GM18858 (cell line): ENCODE data around the gene DAPK3.
"Not testable (repeated sequence)": the region's sequence is repeated elsewhere in the genome, so short reads cannot be mapped to it uniquely, and the experiment has no call there.

Experiments
- ATAC-seq: cut with Tn5 transposase; IDR thresholded peaks from one replicate; pipeline ENCODE4 v1.9.1; 2021; ENCODE audit not compliant: unreplicated experiment

DAPK3 gene

DNA sequence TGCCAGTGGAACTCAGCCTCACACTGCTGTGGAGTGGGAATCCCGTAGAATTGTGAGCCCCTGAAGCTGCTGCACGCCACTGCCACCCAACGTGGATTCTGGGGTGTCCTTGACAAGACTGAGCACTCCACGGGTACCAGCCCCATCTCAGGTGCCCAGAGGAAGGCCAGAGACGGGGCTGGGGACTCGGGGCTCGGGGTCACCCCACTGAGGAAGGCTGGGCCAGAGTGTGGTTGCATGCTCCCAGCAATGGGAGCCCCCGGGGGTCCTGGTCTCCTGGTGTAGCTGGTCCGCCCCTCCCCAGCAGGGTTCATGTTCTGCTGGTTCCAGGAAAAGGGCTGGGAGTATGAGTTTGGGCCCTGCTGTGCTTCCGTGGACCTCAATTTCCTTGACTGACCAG lies 15.2 kb downstream of the DAPK3 start:
- no peak for ATAC-seq

DNA sequence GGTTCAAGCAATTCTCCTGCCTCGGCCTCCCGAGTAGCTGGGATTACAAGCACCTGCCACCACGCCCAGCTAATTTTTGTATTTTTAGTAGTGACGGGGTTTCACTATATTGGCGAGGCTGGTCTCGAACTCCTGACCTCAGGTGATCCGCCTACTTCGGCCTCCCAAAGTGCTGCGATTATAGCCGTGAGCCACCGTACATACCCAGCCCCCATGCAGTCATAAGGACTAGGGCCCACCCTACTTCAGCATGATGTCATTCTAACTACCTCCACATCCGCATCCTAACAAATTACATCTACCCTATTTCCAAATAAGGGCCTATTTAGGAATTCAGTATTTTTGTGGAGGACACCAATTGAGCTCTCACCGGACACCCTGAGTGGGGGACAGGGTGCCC lies 15.6 kb downstream of the DAPK3 start:
- not testable (repeated sequence) for ATAC-seq

DNA sequence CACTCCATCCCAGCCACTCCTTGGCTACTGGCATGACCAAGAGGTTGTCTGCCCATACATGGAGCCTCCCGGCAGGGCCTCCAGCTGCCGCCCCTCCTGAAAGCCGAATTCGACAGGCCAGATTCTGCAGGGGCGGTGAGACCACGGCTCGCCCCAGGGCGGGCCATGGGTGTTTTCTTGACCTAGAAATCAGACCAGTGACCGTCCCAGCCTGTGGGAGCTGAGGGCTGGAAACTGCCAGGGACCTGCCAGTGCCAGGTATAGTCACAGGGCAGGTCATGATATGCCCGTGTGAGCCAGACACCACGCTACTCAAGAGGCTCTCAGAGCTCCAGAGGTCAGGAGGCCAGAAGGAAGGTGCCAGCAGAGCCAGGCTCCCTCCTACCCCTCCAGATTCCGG lies 16.8 kb downstream of the DAPK3 start:
- ATAC-seq, result no peak

DNA sequence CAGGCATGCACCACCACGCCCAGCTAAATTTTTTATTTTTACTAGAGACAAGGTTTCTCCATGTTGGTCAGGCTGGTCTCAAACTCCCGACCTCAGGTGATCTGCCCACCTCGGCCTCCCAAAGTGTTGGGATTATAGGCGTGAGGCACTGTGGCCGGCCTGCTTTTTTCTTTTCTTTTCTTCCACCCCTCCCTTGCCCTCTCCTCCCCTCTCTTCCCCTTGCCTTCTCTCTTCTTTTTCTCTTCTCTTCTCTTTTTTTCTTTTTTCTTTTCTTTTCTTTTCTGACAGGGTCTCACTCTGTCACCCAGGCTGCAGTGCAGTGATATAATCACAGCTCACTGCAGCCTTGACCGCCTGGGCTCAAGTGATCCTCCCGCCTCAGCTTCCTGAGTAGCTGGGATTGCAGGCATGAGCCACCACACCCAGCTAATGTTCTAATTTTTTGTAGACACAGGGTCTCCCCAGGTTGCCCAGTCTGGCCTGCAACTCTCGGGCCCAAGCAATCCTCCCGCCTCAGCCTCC lies 18.1 kb downstream of the DAPK3 start:
- not testable (repeated sequence) for ATAC-seq

DNA sequence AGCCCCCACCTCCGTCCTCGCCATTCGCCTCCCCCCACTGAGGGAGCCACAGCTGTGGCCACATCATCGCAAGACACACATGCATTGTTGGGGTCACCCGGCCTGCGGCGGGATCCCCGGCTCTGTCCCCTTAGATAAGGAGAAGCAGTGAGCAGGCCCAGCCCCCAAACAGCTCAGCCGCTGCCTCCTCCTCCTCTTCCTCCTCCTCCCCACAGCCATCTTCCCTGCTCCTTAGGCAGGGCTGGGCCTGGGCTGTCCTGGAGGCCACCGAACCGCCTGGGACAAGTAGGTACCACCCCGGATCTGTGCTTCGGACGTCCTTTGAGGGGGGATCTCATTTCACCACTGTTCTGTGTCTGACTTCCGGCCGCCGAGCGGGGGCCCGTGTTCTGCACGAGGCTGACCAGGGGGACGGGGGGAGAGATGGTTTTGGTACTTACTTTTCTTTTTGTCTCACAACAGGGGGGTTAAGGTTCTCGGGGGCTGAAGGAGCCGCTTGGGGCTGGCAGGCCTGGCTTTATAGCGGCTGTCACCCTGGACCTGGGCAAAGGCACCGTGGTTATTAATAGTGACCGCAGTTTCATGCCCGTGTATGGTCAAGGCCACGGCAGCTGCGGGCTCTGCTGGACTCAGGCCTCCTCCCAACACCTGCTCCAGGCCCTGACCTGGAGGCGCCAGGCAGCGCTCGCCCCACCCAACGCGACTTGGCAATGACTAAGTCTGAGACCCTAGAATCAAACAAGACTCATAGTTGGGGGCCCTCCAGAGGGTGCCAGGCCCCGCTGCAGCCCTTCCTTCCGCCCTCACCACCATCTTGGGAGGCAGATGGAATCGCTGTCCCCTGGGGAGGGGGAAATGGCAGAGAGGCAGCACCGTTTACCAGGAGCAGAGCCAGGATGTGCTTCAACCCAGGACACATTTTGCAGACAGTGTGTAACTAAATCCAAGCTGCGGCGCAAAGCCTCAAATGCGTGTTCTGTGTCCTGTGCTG lies 19.7 kb downstream of the DAPK3 start:
- no peak for ATAC-seq

DNA sequence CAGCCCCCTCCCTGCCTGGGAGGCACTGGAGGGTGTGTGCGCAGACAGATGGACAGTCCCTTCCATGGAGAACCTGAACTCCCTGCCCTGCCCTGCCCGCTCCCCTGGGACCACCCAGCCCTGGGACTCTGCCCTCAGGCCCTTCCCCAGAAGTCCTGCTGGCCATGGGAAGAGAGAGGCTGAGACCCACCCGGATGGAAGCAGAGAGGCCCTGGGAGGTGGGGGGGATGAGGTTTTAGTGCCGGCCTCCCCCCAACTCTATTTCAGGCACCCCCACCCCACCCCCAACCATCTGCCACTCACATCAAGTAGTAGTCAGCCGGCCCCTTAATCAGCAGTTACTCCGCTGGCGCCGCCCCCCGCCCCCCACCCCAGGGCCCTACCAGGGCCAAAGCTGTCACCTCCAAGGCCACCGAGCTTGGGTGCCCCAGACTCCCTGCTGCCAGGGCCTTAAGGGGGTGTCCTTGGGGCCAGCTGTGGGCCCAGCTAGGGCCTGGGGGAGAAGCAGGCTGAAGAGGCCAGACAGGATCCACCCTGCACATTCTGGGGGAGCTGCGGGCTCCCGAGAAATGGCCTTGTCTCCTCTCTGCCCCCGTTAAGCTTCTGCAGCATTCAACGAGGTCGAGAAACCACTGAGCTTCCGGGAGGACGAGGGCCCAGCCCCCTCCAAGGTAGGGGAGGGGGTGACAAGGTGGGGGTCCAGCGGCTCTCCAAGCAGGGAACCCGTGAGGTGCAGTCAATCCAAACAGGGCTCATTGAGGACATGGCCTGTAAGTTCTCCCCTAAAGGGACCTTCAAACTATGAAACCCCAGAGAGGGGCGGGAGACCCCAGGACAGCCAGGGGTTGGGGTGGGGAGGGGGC lies 20.7 kb downstream of the DAPK3 start:
- ATAC-seq, result no peak

DNA sequence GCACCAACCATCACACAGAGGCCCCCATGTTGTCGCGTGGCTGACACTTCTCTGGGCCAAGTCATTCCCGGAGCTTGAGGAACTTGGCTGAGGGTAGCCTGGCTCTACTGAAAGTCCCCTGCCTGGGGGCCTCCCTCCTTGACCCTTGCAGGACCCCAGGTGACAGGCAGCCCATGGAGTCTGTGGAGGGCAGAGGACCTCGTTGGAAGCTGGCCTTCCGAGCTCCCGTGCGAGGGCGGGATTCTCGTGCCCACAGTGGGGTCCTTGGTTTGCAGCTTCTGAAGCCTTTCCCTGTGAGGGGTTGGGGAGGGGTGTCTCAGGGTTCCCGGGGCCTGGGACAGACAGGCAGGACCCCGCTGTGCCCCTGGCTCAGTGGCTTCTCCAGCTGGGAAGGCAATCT lies 21.6 kb downstream of the DAPK3 start:
- no peak for ATAC-seq

DNA sequence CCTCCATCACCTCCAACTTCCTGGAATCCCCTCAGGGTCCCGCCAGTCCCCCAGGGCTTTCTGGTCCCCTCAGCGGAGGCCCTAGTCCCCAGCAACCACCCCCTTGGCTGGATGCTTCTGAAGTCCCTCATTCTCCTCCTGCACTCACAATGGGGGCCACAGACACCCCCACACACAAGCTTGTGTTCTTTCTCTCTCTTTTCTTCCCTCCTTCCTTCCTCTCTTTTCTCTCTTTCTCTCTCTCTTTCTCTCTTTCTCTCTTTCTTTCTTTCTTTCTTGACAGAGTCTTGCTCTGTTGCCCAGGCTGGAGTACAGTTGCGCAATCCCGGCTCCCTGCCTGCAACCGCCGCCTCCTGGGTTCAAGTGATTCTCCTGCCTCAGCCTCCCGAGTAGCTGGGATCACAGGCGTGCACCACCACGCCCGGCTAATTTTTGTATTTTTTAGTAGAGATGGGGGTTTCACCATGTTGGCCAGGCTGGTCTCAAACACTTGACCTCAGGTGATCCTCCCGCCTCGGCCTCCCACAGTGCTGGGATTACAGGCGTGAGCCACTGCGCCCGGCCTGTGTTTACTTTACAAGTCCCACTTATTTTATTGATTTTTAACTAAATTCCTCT lies 23.5 kb downstream of the DAPK3 start:
- not testable (repeated sequence) for ATAC-seq

DNA sequence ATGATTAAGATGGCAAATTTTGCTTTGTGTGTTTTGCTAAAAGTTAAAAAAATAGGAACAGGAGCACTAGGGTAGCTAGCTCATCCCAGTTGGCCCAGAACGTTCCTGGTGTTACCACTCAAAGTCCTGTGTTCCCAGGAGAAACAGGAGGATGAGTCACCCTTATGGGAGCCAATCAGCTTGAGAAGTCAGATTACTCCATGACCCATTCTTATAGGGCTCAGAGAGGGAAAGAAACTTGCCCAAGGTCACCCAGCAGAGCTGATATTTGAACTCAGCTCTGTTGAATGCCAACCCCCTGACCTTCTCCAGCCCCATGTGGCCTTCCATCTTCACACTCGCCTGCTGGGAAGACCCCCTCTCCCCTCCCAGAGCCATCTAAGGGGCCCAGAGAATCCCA lies 25.1 kb downstream of the DAPK3 start:
- ATAC-seq, result no peak

DNA sequence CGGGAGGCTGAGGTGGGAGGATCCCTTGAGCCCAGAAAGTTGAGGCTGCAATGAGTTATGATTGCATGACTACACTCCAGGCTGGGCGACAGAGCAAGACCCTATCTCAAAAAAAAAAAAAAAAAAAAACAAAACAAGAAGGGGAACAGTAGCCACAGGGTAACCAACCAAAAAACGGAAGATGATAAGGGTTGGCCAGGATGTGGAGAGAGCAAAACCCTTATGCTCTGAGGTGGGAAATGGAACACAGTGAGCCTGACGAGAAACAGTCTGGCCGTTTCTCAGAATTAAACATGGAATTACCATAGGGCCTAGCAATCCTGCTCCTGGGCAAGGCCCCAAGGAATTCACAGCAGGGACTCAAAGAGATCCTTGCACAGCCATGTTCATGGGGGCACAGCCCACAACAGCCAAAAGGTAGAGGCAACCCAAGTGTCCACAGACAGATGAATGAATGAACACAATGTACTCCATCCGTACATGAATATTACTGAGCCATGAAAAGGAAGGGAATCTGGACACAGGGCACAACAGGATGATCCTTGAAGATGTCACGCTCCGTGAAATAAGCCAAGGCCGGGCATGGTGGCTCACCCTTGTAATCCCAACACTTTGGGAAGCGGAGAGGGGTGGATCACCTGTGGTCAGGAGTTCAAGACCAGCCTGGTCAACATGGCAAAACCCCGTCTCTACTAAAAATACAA lies 26.7 kb downstream of the DAPK3 start:
- no peak for ATAC-seq

DNA sequence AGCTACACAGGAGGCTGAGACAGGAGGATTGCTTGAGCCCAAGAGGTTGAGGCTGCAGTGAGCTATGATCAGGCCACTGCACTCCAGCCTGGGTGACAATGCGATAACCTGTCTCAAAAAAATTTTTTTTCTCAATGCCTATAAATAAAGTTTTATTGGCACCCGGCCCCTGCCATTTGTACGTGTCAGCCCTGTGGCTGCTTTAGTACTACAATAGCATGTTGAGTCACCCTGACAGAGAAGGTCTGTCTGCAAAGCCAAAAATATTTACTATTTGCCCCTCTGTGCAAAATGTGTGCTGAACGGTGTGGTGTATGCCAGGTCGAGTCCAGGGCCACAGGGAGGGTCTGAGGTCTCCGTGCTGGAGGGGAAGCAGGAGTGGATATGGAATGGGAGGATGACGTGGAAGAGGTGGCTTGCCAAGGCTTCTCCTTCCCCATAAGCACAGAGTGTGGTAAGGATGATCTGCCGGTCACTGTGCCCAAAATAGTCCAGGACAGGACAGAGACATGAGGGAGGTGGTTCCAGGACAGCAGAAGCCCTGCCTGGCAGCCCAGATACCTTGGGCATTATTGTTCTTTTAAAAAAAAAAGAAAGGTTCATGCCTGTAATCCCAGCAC lies 28.0 kb downstream of the DAPK3 start:
- no peak for ATAC-seq

DNA sequence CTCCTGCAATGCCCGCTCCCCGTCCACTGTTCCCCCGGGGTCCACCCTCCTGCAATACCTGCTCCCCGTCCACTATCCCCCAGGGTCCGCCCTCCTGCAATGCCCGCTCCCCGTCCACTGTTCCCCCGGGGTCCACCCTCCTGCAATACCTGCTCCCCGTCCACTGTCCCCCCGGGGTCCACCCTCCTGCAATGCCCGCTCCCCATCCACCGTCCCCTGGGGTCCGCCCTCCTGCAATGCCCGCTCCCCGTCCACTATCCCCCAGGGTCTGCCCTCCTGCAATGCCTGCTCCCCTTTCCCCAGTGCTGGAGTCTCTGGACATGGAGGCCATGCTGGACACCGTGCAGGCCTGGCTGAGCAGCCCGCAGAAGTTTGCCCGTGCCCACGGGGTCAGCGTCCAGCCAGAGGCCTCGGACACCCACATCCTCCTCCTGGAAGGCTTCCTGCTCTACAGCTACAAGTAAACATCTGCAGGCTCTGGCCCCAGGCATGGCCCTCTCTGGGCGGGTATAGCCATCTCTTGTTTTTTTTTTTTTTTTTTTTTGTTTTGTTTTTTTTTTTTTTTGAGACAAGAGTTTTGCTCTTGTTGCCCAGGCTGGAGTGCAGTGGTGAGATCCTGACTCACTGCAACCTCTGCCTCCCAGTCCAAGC lies 32.5 kb downstream of the DAPK3 start:
- ATAC-seq, result not testable (repeated sequence)

DNA sequence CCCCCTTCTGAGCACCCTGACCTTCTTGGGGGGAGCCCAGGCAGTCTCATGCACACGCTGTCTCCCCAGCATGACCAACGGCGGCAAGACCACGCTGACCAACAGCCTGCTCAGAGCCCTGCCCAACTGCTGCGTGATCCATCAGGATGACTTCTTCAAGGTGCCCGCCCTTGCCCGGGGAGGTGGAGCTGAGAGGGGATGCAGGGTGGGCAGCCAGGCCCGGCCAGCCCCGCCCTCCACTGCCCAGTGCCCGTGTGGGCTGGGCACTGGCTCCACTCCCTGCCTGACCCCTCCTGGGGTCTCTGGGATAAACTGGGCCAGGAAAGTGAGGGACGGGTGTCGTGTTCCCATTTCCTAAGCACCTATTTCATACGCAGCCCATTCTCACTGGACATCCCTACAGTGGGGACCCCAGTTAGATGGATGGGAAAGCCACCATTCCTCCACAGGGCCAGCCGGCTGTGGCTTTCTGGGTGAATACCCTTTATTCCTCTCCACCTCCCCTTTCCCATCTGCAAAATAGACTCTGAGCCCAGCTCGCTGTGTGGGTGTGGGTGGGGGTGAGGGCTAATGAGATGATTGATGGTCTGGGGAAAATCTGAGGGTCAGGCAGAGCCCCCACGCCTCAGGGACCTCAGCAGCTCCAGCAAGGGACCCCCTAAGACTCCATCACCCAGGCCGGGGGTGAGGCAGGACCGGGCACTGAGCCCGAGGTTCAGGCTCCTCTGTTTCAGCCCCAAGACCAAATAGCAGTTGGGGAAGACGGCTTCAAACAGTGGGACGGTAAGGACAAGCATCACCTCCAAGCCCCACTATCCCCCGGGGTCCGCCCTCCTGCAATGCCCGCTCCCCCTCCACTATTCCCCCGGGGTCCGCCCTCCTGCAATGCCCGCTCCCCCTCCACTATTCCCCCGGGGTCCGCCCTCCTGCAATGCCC lies 34.1 kb downstream of the DAPK3 start:
- no peak for ATAC-seq

DNA sequence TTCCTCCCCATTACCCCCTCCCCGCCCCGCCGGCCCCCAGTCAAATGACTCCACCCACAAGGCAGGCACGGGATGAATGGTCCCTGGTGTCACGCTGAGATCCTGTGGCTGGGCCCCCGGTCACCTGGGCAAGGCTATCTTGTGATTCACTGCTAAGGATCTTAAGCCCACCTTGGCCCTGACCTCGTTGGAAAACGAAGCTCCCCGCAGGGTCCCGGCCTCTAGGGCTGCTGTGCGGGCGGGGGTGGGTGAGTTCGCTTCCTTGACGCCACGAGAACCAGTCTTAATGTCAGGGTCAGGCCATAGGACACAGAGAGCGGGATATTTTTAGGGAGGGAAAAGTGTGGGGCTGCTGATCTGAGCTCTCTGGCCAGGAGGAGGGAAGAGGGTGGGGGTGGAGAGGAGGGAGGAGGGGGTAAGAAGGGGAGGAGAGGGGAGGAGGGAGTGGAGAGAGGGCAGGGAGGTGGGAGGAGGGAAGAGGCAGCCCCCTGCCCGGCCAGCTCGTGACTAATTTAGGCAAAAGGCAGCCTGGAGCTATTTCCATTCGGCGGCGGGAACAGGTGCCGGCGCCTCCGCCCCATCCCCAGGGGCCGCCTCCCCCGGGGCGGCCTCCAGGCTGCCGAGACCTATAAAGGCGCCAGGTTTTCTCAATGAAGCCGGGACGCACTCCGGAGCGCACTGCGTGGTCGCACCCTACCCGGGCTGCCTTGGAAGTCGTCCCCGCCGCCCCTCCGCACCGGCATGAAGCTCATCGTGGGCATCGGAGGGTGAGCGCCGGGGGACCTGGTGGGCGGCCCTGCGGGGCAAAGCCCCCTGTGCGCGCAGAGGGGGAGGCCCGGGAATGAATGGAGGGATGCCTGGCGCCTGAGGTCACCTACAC lies 37.7 kb downstream of the DAPK3 start, which contains the start of gene NMRK2:
NMRK2 (plus strand) TSS at position 139 of the 880 bp plus-strand sequence; CDS start at position 742, 603 bp downstream.
- ATAC-seq, result no peak

DNA sequence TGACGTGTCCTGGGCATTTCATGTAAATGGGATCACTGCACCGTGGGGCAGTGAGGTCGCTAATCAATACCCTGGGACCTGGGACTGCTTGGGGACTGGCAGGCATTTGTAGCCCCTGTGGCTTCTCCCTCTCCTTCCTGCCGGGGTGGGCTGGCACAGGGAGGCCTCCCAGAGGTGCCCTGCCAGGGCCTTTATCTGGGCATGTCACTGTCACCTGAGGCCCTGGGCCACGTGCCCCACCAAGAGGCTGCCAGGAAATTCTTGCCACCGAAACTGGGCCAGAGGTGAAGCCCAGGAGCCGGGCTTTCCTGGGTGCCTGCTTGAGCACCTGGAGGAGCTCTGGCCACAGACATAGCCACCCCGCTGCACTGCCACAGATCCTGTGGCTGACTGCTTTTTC lies 39.9 kb downstream of the DAPK3 start:
- ATAC-seq, result no peak

DNA sequence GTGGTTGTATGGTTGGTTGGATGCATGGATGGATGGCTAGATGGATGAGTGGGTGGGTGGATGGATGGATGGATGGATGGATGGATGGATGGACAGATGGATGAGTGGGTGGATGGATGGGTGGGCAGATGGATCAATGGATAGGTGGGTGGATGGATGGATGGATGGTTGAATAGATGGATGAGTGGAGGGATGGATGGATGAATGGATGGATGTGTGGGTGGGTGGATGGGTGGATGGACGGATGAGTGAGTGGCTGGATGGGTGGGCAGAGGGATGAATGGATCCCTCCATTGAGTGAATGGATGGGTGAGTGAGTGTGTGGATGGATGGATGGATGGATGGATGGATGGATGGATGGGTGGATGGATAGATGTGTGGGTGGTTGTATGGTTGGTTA lies 47.0 kb downstream of the DAPK3 start:
- ATAC-seq, result no peak

DNA sequence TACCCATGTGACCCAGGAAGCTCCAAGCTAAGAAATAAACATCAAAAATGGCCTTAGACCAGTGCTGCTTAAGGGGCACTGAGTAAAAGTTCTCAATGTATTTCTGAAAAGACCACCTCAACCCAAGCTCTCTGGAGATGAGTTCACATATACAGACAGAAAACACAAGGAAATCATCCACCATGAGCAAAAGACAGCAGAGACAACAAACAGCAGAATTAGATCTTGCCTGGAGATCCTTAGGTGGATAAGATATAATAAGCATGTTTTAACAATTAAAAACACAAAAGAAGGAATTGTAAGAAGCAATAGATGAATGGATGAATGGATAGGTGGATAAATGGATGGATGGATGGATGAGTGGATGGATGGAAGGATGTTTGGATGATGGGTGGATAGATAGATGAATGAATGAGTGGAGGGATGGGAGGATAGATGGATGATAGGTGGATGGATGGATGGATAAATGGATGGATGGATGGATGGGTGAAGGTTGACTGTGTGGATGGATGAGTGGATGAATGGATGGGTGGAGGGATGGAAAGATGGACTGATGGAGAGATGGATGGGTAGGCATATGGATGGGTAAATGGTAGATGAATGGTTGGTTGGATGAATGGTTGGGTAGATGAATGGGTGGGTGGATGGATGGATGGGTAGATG lies 47.7 kb downstream of the DAPK3 start:
- ATAC-seq, result no peak
